HL-60 (cell line): ENCODE results near the gene RLF.

Source experiments
- DNase-seq, 2 experiments: peaks; one replicate each; pipeline ENCODE4 v3.0.0-alpha.2; 2010 to 2020; ENCODE audit warnings: low read depth in 1 of 2, low spot score in 1 of 2
- H3K27ac ChIP-seq: fragments of 250-450 bp; sonication (Bioruptor Pico); replicated peaks from 2 replicates; pipeline ENCODE4 v1.5.1; 2020; ENCODE audit warnings: mild to moderate bottlenecking, moderate library complexity
- H3K27me3 ChIP-seq: fragments of 250-450 bp; sonication (Bioruptor Pico); 2 replicates; pipeline ENCODE4 v1.5.1; 2021; ENCODE audit warnings: mild to moderate bottlenecking, moderate library complexity; ENCODE audit not compliant: insufficient read depth, poor library complexity, severe bottlenecking
- H3K4me3 ChIP-seq: replicated peaks from 2 replicates; pipeline ENCODE4 v1.5.1; 2011; ENCODE audit warnings: mild to moderate bottlenecking, control low read depth, low read length; ENCODE audit not compliant: insufficient read depth
- GABPA ChIP-seq: IDR thresholded peaks from 2 replicates; pipeline ENCODE4 v1.6.1; 2012; ENCODE audit warnings: low read depth
- POLR2AphosphoS5 ChIP-seq: IDR thresholded peaks from 2 replicates; pipeline ENCODE4 v1.6.1; 2012; ENCODE audit warnings: low read depth
- REST ChIP-seq: IDR thresholded peaks from 2 replicates; pipeline ENCODE4 v1.6.1; 2012; ENCODE audit warnings: low read depth; ENCODE audit not compliant: insufficient replicate concordance
- SPI1 ChIP-seq: IDR thresholded peaks from 2 replicates; pipeline ENCODE4 v1.6.1; 2012; ENCODE audit warnings: low read depth, mild to moderate bottlenecking, borderline replicate concordance
- TF ChIP-seq, protein P1 (sequence below): IDR thresholded peaks from one replicate; pipeline ENCODE4 v1.5.1; 2011; ENCODE audit warnings: low read length, control low read depth, inconsistent platforms; ENCODE audit not compliant: insufficient read depth

The RLF gene

GRCh38 chr1:40276122-40276521 lies 114.9 kb downstream of the RLF start:
- Histone ChIP-seq H3K27ac (no peak overlapping the region), H3K4me3 (no peak overlapping the region), H3K27me3 (no peaks in the 10 kb centered on the region)
- no peak for TF ChIP-seq REST
- TF ChIP-seq SPI1 = no peak
- TF ChIP-seq, protein P1, sequence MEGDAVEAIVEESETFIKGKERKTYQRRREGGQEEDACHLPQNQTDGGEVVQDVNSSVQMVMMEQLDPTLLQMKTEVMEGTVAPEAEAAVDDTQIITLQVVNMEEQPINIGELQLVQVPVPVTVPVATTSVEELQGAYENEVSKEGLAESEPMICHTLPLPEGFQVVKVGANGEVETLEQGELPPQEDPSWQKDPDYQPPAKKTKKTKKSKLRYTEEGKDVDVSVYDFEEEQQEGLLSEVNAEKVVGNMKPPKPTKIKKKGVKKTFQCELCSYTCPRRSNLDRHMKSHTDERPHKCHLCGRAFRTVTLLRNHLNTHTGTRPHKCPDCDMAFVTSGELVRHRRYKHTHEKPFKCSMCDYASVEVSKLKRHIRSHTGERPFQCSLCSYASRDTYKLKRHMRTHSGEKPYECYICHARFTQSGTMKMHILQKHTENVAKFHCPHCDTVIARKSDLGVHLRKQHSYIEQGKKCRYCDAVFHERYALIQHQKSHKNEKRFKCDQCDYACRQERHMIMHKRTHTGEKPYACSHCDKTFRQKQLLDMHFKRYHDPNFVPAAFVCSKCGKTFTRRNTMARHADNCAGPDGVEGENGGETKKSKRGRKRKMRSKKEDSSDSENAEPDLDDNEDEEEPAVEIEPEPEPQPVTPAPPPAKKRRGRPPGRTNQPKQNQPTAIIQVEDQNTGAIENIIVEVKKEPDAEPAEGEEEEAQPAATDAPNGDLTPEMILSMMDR = no peak
- TF ChIP-seq POLR2AphosphoS5 = no peak
- no peak for TF ChIP-seq GABPA
- DNase-seq = no peak

GRCh38 chr1:40281853-40282252 lies 120.7 kb downstream of the RLF start:
- TF ChIP-seq REST (no peak), SPI1 (no peak), GABPA (no peak), POLR2AphosphoS5 (no peak)
- TF ChIP-seq, protein P1 = no peak
- Histone ChIP-seq H3K27me3 (no peaks in the 10 kb centered on the region), H3K4me3 (no peak overlapping the region), H3K27ac (no peak overlapping the region)
- DNase-seq = no peak
